ENCODE results near the gene RAD51B. TPM values are rescaled to one million over a fixed set of nuclear protein-coding genes. Genes with fewer than 3 reads are reported as not detected.
A peak's percentile ranks its signal among the peaks of the same experiment; 100 is the strongest.

The RAD51B gene
- total and polyA plus RNA-seq, 4 donors, result 2.5 to 95.0 (median 9.6) TPM

DNA sequence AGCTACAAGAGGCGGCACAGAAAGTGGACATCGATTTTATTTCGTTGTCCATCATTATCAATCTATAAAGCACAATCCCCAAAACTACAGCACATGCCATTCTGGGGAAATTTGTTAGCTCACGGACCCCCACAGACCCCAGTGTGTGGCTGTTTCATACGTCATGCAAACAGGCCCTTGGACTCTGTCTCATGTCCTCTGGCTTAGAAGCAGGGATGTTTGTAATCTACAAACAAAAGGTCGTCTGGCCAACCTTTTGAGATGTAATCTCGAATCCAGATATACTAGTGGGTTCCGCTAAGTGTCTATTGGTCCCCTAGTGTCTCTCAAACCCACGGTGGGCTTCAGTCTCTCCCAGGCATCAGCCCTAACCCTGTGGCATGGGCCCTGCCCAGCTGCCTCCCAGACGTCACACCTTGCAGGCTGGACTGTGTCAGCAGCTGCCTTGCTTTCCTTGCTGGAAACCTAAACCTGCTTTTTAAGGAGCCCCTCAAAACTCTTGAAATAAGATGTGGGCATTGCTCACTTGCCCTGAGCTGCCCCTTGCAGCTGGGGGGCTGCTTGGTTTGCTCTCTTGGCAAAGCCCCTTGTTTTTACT lies 752.4 kb downstream of the RAD51B start:
- H3K9me3 ChIP-seq (ENCODE audit: control insufficient read depth in 4 of 4, insufficient read depth in 3 of 4, low read length in 3 of 4), result no peaks in the 10 kb centered on the region
- H3K27me3 ChIP-seq (ENCODE audit: control insufficient read depth in 3 of 3, insufficient read depth in 3 of 3, low read length in 2 of 3), result no peaks in the 10 kb centered on the region
- no peak overlapping the region for H3K27ac ChIP-seq (ENCODE audit: low read depth in 1 of 2, low read length in 1 of 2)
- 84 to 95% methylated on average over 10 of the region's 10 CpGs for WGBS, 2 donors
- ATAC-seq (ENCODE audit: insufficient read depth, low FRiP score), result no peak
- no peak overlapping the region for H3K9ac ChIP-seq (ENCODE audit: insufficient read depth in 1 of 2, low read length in 2 of 2)
- no peak for DNase-seq
- H3K4me1 ChIP-seq (ENCODE audit: control insufficient read depth in 5 of 5, insufficient read depth in 5 of 5, low read length in 5 of 5), result peaks cover 2 to 33% (median 19%) of the 10 kb centered on the region in 5 donors
- no peak overlapping the region for H3K4me3 ChIP-seq
- no peaks in the 10 kb centered on the region for H3K36me3 ChIP-seq (ENCODE audit: control insufficient read depth in 4 of 4, insufficient read depth in 4 of 4, low read length in 4 of 4)
- no peak for TF ChIP-seq CTCF (IDR thresholded peaks at IDR 0.05; ENCODE audit: control extremely low read depth, extremely low read depth)

GRCh38 chr14:68573126-68573525 lies 753.5 kb downstream of the RAD51B start:
- 93 to 95% methylated on average over 6 of the region's 6 CpGs for WGBS, 2 donors
- peaks cover 2 to 33% (median 19%) of the 10 kb centered on the region in 5 donors for H3K4me1 ChIP-seq (ENCODE audit: control insufficient read depth in 5 of 5, insufficient read depth in 5 of 5, low read length in 5 of 5)
- ATAC-seq (ENCODE audit: insufficient read depth, low FRiP score) (no peak), DNase-seq (no peak)
- no peak overlapping the region for H3K27ac ChIP-seq (ENCODE audit: low read depth in 1 of 2, low read length in 1 of 2)
- H3K9me3 ChIP-seq (ENCODE audit: control insufficient read depth in 4 of 4, insufficient read depth in 3 of 4, low read length in 3 of 4), result no peaks in the 10 kb centered on the region
- no peak overlapping the region for H3K4me3 ChIP-seq
- no peak overlapping the region for H3K9ac ChIP-seq (ENCODE audit: insufficient read depth in 1 of 2, low read length in 2 of 2)
- TF ChIP-seq CTCF (IDR thresholded peaks at IDR 0.05; ENCODE audit: control extremely low read depth, extremely low read depth), result no peak
- no peaks in the 10 kb centered on the region for H3K27me3 ChIP-seq (ENCODE audit: control insufficient read depth in 3 of 3, insufficient read depth in 3 of 3, low read length in 2 of 3)
- H3K36me3 ChIP-seq (ENCODE audit: control insufficient read depth in 4 of 4, insufficient read depth in 4 of 4, low read length in 4 of 4), result no peaks in the 10 kb centered on the region

DNA sequence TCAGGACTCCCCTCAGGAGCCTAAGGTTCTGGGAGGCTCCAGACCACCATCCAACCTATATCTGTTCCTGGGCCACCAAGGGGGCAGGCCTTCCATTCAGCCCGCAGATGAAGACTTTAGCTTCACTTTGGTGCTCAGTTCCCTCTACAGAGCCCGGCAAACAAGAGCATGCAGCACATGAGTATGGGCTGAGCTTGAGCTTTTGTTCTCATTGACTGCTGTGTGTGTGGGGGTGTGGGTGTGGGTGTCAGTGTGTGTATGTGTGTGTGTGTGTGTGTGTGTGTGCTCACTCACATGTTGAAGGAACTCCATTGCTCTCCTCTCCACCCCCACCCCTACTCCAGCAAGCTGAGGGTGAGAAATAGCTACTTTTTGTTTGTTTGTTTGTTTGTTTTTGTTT lies 754.1 kb downstream of the RAD51B start:
- Histone ChIP-seq H3K4me3 (no peak overlapping the region), H3K4me1 (ENCODE audit: control insufficient read depth in 5 of 5, insufficient read depth in 5 of 5, low read length in 5 of 5) (peaks cover 2 to 34% (median 19%) of the 10 kb centered on the region in 5 donors), H3K27me3 (ENCODE audit: control insufficient read depth in 3 of 3, insufficient read depth in 3 of 3, low read length in 2 of 3) (no peaks in the 10 kb centered on the region), H3K27ac (ENCODE audit: low read depth in 1 of 2, low read length in 1 of 2) (no peak overlapping the region), H3K9me3 (ENCODE audit: control insufficient read depth in 4 of 4, insufficient read depth in 3 of 4, low read length in 3 of 4) (no peaks in the 10 kb centered on the region), H3K9ac (ENCODE audit: insufficient read depth in 1 of 2, low read length in 2 of 2) (no peak overlapping the region), H3K36me3 (ENCODE audit: control insufficient read depth in 4 of 4, insufficient read depth in 4 of 4, low read length in 4 of 4) (no peaks in the 10 kb centered on the region)
- ATAC-seq (ENCODE audit: insufficient read depth, low FRiP score) (no peak), DNase-seq (no peak)
- 94 to 100% methylated on average over 2 of the region's 2 CpGs for WGBS, 2 donors
- no peak for TF ChIP-seq CTCF (IDR thresholded peaks at IDR 0.05; ENCODE audit: control extremely low read depth, extremely low read depth)

GRCh38 chr14:68574461-68574860 lies 754.9 kb downstream of the RAD51B start:
- Histone ChIP-seq H3K27me3 (ENCODE audit: control insufficient read depth in 3 of 3, insufficient read depth in 3 of 3, low read length in 2 of 3) (no peaks in the 10 kb centered on the region), H3K4me3 (no peak overlapping the region), H3K36me3 (ENCODE audit: control insufficient read depth in 4 of 4, insufficient read depth in 4 of 4, low read length in 4 of 4) (no peaks in the 10 kb centered on the region), H3K27ac (ENCODE audit: low read depth in 1 of 2, low read length in 1 of 2) (peak overlapping the region in 1 of 2 donors; percentile 26), H3K4me1 (ENCODE audit: control insufficient read depth in 5 of 5, insufficient read depth in 5 of 5, low read length in 5 of 5) (peaks cover 0 to 30% (median 18%) of the 10 kb centered on the region in 5 donors), H3K9ac (ENCODE audit: insufficient read depth in 1 of 2, low read length in 2 of 2) (no peak overlapping the region), H3K9me3 (ENCODE audit: control insufficient read depth in 4 of 4, insufficient read depth in 3 of 4, low read length in 3 of 4) (no peaks in the 10 kb centered on the region)
- TF ChIP-seq CTCF (IDR thresholded peaks at IDR 0.05; ENCODE audit: control extremely low read depth, extremely low read depth), result no peak
- no peak for DNase-seq
- ATAC-seq (ENCODE audit: insufficient read depth, low FRiP score), result no peak
- 71 to 72% methylated on average over 3 of the region's 3 CpGs for WGBS, 2 donors
